Kasumi-1 (cell line): ENCODE measurements around the gene RINT1.
"Not testable (repeated sequence)": the region's sequence is repeated elsewhere in the genome, so short reads cannot be mapped to it uniquely, and the experiment has no call there.

ENCODE experiments used
- DNase-seq, 2 experiments: peaks; one replicate each; lab custom pipeline; 2025; lab: John Stamatoyannopoulos, UW

Gene RINT1

GRCh38 chr7:105531792-105532671, at the start of gene RINT1:
TSS of gene RINT1 (plus strand) at chr7:105532201. CDS start at chr7:105532316, 115 bp downstream.
- DNase-seq, result peak; percentile 96 to 97

- peak; percentile 17 to 42 for DNase-seq
These were observed 44.1 kb upstream of the RINT1 start for GRCh38 chr7:105487579-105488571.

- no peak for DNase-seq
These were observed 42.6 kb upstream of the RINT1 start for GRCh38 chr7:105489409-105489808.

- DNase-seq, result no peak
These were observed 38.6 kb upstream of the RINT1 start for GRCh38 chr7:105493196-105493922.

GRCh38 chr7:105493923-105494315, 38.1 kb upstream of the RINT1 start:
- no peak for DNase-seq

- no peak for DNase-seq
These were observed 35.5 kb upstream of the RINT1 start for GRCh38 chr7:105496521-105496920.

- no peak for DNase-seq
These were observed 35.0 kb upstream of the RINT1 start for GRCh38 chr7:105497016-105497415.

GRCh38 chr7:105502173-105502572, 29.8 kb upstream of the RINT1 start:
- no peak for DNase-seq

- no peak for DNase-seq
These were observed 19.6 kb upstream of the RINT1 start for GRCh38 chr7:105512415-105512814.

GRCh38 chr7:105512926-105513526, 19.0 kb upstream of the RINT1 start:
- DNase-seq, result no peak

- not testable (repeated sequence) for DNase-seq
These were observed 16.4 kb upstream of the RINT1 start for GRCh38 chr7:105515610-105516009.

- DNase-seq, result no peak
These were observed 12.6 kb upstream of the RINT1 start for GRCh38 chr7:105519353-105519752.

GRCh38 chr7:105520620-105521019, 11.4 kb upstream of the RINT1 start:
- DNase-seq, result not testable (repeated sequence)

GRCh38 chr7:105521027-105521716, 10.8 kb upstream of the RINT1 start:
- DNase-seq, result peak; percentile 29 to 48

GRCh38 chr7:105521717-105522463, 10.1 kb upstream of the RINT1 start, which contains the start of gene PUS7:
TSS of gene PUS7 (minus strand) at chr7:105522271. CDS start at chr7:105508512, 13,759 bp downstream.
- DNase-seq, result peak; percentile 79 to 85

GRCh38 chr7:105524423-105524822, 7.6 kb upstream of the RINT1 start:
- not testable (repeated sequence) for DNase-seq

GRCh38 chr7:105524840-105525239, 7.2 kb upstream of the RINT1 start:
- no peak for DNase-seq

- not testable (repeated sequence) for DNase-seq
These were observed 4.3 kb upstream of the RINT1 start for GRCh38 chr7:105527737-105528136.

- no peak for DNase-seq
These were observed 1.9 kb upstream of the RINT1 start for GRCh38 chr7:105530126-105530525.

- DNase-seq, result no peak
These were observed 1.5 kb upstream of the RINT1 start for GRCh38 chr7:105530546-105530945.
